Measurements from ENCODE around the gene PRRX2.

PRRX2 gene

DNA sequence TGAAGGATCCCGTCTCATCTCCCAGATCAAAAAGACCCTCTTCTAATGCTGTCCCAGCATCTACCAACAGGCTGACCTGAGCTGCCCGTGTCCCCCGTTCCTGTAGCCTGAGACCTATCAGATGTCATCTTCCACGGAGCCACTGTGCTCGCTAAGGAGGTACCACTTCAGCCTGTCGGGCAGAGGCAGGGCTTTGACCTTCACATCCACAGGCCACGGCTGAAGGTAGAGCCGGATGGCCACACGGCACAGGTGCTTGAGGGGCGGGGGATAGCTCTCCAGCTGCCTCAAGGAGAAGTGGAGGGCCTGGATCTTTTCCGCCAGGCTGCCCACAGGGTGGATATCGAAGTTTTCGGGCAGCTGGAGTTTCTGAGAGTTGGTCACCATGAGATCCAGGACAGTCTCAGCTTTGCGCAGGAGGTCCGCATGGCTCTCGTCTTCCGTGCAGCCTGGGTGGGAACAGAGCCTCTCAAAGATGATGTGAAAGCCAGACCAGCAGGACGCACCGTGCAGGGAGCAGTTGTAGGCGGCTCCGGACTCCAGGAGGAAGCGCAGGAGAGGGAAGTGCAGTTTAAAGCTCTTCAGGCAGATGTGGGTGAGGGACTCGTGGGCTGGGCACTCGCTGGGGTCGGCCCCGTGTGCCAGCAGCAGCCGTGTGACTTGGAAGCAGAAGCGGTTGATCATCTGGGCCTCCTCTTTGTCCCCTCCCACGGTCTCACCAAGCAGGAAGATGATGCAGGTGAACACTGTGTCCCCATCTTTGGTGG, 27.6 kb upstream of the PRRX2 start:
- TF ChIP-seq SIN3A (IDR thresholded peaks at IDR 0.05; ENCODE audit: borderline replicate concordance, insufficient read depth, low read length) (no peak), POLR2AphosphoS5 (IDR thresholded peaks at IDR 0.05; ENCODE audit: low read depth, low read length) (no peak), FOXP2 (optimal IDR thresholded peaks at IDR 0.05; ENCODE audit: borderline replicate concordance, extremely low read depth, extremely low read length, insufficient read depth) (no peak), TAF1 (IDR thresholded peaks at IDR 0.05; ENCODE audit: borderline replicate concordance, insufficient read depth, low read length) (no peak)
- TF ChIP-seq, protein P1, sequence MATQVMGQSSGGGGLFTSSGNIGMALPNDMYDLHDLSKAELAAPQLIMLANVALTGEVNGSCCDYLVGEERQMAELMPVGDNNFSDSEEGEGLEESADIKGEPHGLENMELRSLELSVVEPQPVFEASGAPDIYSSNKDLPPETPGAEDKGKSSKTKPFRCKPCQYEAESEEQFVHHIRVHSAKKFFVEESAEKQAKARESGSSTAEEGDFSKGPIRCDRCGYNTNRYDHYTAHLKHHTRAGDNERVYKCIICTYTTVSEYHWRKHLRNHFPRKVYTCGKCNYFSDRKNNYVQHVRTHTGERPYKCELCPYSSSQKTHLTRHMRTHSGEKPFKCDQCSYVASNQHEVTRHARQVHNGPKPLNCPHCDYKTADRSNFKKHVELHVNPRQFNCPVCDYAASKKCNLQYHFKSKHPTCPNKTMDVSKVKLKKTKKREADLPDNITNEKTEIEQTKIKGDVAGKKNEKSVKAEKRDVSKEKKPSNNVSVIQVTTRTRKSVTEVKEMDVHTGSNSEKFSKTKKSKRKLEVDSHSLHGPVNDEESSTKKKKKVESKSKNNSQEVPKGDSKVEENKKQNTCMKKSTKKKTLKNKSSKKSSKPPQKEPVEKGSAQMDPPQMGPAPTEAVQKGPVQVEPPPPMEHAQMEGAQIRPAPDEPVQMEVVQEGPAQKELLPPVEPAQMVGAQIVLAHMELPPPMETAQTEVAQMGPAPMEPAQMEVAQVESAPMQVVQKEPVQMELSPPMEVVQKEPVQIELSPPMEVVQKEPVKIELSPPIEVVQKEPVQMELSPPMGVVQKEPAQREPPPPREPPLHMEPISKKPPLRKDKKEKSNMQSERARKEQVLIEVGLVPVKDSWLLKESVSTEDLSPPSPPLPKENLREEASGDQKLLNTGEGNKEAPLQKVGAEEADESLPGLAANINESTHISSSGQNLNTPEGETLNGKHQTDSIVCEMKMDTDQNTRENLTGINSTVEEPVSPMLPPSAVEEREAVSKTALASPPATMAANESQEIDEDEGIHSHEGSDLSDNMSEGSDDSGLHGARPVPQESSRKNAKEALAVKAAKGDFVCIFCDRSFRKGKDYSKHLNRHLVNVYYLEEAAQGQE (IDR thresholded peaks at IDR 0.05; ENCODE audit: insufficient read depth in 1 of 2, low read depth in 2 of 2, low read length in 2 of 2), result no peak

GRCh38 chr9:129639034-129639630, 26.3 kb upstream of the PRRX2 start:
- TF ChIP-seq TAF1 (IDR thresholded peaks at IDR 0.05; ENCODE audit: borderline replicate concordance, insufficient read depth, low read length) (no peak), SIN3A (IDR thresholded peaks at IDR 0.05; ENCODE audit: borderline replicate concordance, insufficient read depth, low read length) (no peak), FOXP2 (optimal IDR thresholded peaks at IDR 0.05; ENCODE audit: borderline replicate concordance, extremely low read depth, extremely low read length, insufficient read depth) (no peak), POLR2AphosphoS5 (IDR thresholded peaks at IDR 0.05; ENCODE audit: low read depth, low read length) (no peak)
- TF ChIP-seq, protein P1 (IDR thresholded peaks at IDR 0.05; ENCODE audit: insufficient read depth in 1 of 2, low read depth in 2 of 2, low read length in 2 of 2), result no peak

DNA sequence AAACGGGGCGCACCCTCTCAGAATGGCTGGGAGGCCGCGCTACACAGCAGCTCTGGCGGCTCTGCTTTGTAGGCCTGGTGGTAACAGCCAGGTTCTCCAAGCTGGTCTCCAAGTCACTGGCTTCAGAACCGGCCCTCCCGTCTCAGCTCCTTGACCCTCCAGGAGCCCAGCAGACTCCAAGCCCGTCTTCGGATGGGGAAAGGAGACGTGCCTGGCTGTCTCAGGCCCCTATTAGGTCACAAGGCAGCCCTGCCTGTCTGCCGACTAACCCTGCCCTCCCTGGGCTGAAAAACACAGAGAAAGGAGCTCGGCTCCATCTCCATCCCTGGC, 25.7 kb upstream of the PRRX2 start:
- no peak for TF ChIP-seq FOXP2 (optimal IDR thresholded peaks at IDR 0.05; ENCODE audit: borderline replicate concordance, extremely low read depth, extremely low read length, insufficient read depth)

- TF ChIP-seq, protein P1 (IDR thresholded peaks at IDR 0.05; ENCODE audit: insufficient read depth in 1 of 2, low read depth in 2 of 2, low read length in 2 of 2), result no peak
- no peak for TF ChIP-seq SIN3A (IDR thresholded peaks at IDR 0.05; ENCODE audit: borderline replicate concordance, insufficient read depth, low read length)
- no peak for TF ChIP-seq POLR2AphosphoS5 (IDR thresholded peaks at IDR 0.05; ENCODE audit: low read depth, low read length)
- no peak for TF ChIP-seq TAF1 (IDR thresholded peaks at IDR 0.05; ENCODE audit: borderline replicate concordance, insufficient read depth, low read length)
- TF ChIP-seq FOXP2 (optimal IDR thresholded peaks at IDR 0.05; ENCODE audit: borderline replicate concordance, extremely low read depth, extremely low read length, insufficient read depth), result no peak
These were observed 25.2 kb upstream of the PRRX2 start for GRCh38 chr9:129640086-129640870.

DNA sequence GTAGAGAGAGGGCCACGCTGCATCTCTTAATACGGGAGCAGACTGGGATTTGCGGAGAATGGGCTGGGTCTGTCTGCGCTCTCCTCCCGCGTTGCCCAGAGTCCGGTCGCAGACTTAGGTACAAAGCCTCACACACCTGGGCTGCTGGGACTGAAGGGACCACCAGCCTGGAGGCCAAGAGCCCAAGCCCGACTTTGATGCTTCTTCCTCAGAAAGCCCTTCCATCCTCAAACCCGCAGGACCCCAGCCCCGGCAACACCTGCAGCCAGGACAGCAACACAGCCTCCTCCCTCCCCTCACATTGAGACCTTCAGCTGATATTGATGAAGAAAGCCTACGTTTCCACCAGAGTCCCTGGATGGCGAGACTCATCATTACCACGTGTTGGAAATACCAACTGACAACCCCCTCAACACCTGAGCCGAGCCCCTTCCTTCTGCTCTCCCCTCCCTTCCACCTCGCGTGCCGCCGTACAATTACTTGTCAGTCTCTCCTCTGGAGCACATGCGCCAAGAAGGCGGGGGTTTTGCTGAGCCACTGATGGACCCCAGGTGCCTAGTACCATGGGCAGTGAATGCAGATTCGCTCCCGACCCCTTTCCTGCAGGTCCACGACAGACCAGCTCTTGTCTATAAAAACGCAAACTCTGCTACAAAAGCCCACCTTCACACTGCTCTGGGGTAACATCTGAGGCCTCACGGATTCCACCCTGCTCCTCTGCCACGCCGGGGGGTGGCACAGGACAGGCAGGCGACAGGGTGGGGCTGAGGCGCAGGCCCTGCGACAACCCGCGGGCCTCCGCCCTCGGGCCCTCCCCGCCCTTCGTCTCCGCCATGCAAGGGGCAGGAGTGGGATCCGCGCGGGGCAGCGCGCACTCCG, 24.3 kb upstream of the PRRX2 start:
- no peak for TF ChIP-seq POLR2AphosphoS5 (IDR thresholded peaks at IDR 0.05; ENCODE audit: low read depth, low read length)

Measured in PFSK-1 (cell line).